Body of pancreas (tissue), 4 donors: ENCODE measurements around the gene SMPD3. TPM values are rescaled to one million over a fixed set of nuclear protein-coding genes. Genes with fewer than 3 reads are reported as not detected.

ENCODE experiments used
- ATAC-seq: fragments of 150-250 bp; one replicate; pipeline ENCODE4 v1.9.1; 2016
- DNase-seq, 4 donors: peaks; one replicate each; pipeline ENCODE4 v3.0.0-alpha.2; 2019
- H3K27ac ChIP-seq, 4 donors: fragments of 200-600 bp; sonication (generic); 1 replicate in 3 of 4; 2 replicates in 1 of 4; pipeline versions ENCODE4 v1.5.1 to v1.6.1; 2016 to 2019; ENCODE audit warnings: mild to moderate bottlenecking in 1 of 4, mixed read lengths in 1 of 4, moderate library complexity in 1 of 4
- H3K27me3 ChIP-seq, 2 donors: fragments of 200-600 bp; sonication (generic); one replicate each; pipeline ENCODE4 v1.6.0; 2016; ENCODE audit warnings: mild to moderate bottlenecking in 1 of 2
- H3K36me3 ChIP-seq, 2 donors: fragments of 200-600 bp; sonication (generic); replicated peaks in 1 of 2; 2 replicates each; pipeline ENCODE4 v1.5.1; 2016; ENCODE audit warnings: low read depth in 2 of 2; ENCODE audit not compliant: insufficient read depth in 1 of 2
- H3K4me1 ChIP-seq: fragments of 200-600 bp; sonication (generic); one replicate; pipeline ENCODE4 v1.6.0; 2016
- H3K4me3 ChIP-seq, 2 donors: fragments of 200-600 bp; sonication (generic); 1 replicate in 1 of 2; 2 replicates in 1 of 2; pipeline ENCODE4 v1.5.1; 2016 to 2019
- H3K9me3 ChIP-seq, 3 donors: fragments of 200-600 bp; sonication (generic); 1 replicate in 2 of 3; 2 replicates in 1 of 3; pipeline ENCODE4 v1.5.1; 2016
- CTCF ChIP-seq, 7 experiments: fragments of 450-650 bp in 4 of 7; fragments of 200-600 bp in 3 of 7; sonication (generic) in 3 of 7; IDR thresholded peaks; one replicate each; pipeline ENCODE4 v1.5.1; 2016 to 2019; ENCODE audit warnings: antibody characterized with exemption in 7 of 7
- POLR2A ChIP-seq, 3 donors: fragments of 450-650 bp; IDR thresholded peaks; one replicate each; pipeline ENCODE4 v1.6.1; 2016; ENCODE audit warnings: antibody characterized with exemption in 3 of 3, mild to moderate bottlenecking in 2 of 3
- WGBS, 2 donors: methylation state at CpG; one replicate each; pipeline ENCODE4 v1.1.5; 2017; 5-methylcytosine and 5-hydroxymethylcytosine counted together
- intact Hi-C: fragments of 100-400 bp; cut with DNase I; formaldehyde crosslinking; loops from one replicate; pipeline ENCODE4 v1.15.1; 2023
- total RNA-seq, 2 donors: library from RNA; depleted of rRNA; stranded (reverse); fragments of >200 nt; gene quantifications; one replicate each; pipeline ENCODE4 v1.1.0, GENCODE V29; 2016

The SMPD3 gene
- total RNA-seq, 2 donors from 2014 or later = 1.3 to 4.6 TPM

- WGBS, 2 donors = 44 to 61% methylated on average over 16 to 22 of the region's 22 CpGs
- Histone ChIP-seq H3K4me3 (no peak overlapping the region), H3K4me1 (no peaks in the 10 kb centered on the region), H3K9me3 (no peaks in the 10 kb centered on the region), H3K27ac (no peak overlapping the region), H3K36me3 (no peaks in the 10 kb centered on the region), H3K27me3 (no peaks in the 10 kb centered on the region)
- intact Hi-C loops = no loop called here
- no peak for ATAC-seq
- no peak for DNase-seq
- TF ChIP-seq CTCF (IDR thresholded peaks at IDR 0.05) = no peak
- no peak for TF ChIP-seq POLR2A (IDR thresholded peaks at IDR 0.05)
Observed at GRCh38 chr16:68363658-68364521, 84.4 kb downstream of the SMPD3 start.

GRCh38 chr16:68362947-68363657 is 85.2 kb downstream of the SMPD3 start:
- TF ChIP-seq CTCF (IDR thresholded peaks at IDR 0.05) (no peak), POLR2A (IDR thresholded peaks at IDR 0.05) (no peak)
- H3K9me3 ChIP-seq = no peaks in the 10 kb centered on the region
- no peak overlapping the region for H3K27ac ChIP-seq
- 55 to 65% methylated on average over 7 to 18 of the region's 18 CpGs for WGBS, 2 donors
- no peak for ATAC-seq
- H3K36me3 ChIP-seq = no peaks in the 10 kb centered on the region
- H3K4me3 ChIP-seq = no peak overlapping the region
- no peak for DNase-seq
- intact Hi-C loops = no loop called here
- H3K27me3 ChIP-seq = no peaks in the 10 kb centered on the region
- H3K4me1 ChIP-seq = no peaks in the 10 kb centered on the region

GRCh38 chr16:68362262-68362913 is 85.9 kb downstream of the SMPD3 start:
- ATAC-seq (no peak), DNase-seq (no peak)
- no peaks in the 10 kb centered on the region for H3K4me1 ChIP-seq
- H3K27me3 ChIP-seq = no peaks in the 10 kb centered on the region
- TF ChIP-seq POLR2A (IDR thresholded peaks at IDR 0.05) (no peak), CTCF (IDR thresholded peaks at IDR 0.05) (no peak)
- intact Hi-C loops = no loop called here
- no peaks in the 10 kb centered on the region for H3K36me3 ChIP-seq
- no peaks in the 10 kb centered on the region for H3K9me3 ChIP-seq
- 65 to 68% methylated on average over 4 to 8 of the region's 8 CpGs for WGBS, 2 donors
- H3K4me3 ChIP-seq = no peak overlapping the region
- H3K27ac ChIP-seq = no peak overlapping the region

GRCh38 chr16:68361485-68361884 is 86.8 kb downstream of the SMPD3 start:
- Histone ChIP-seq H3K36me3 (peaks cover 0 to 9% of the 10 kb centered on the region in 2 donors), H3K27me3 (no peaks in the 10 kb centered on the region), H3K9me3 (no peaks in the 10 kb centered on the region), H3K4me1 (no peaks in the 10 kb centered on the region), H3K27ac (no peak overlapping the region), H3K4me3 (no peak overlapping the region)
- ATAC-seq (no peak), DNase-seq (no peak)
- no peak for TF ChIP-seq CTCF (IDR thresholded peaks at IDR 0.05)
- TF ChIP-seq POLR2A (IDR thresholded peaks at IDR 0.05) = no peak
- WGBS, 2 donors = 52 to 67% methylated on average over 9 to 16 of the region's 16 CpGs
- intact Hi-C loops = no loop called here
